Tibial artery (tissue), 4 donors: Measurements from ENCODE around the gene INTS7.
A peak's percentile ranks its signal among the peaks of the same experiment; 100 is the strongest.

ENCODE experiments used
- DNase-seq, 2 donors: peaks; one replicate each; pipeline ENCODE4 v3.0.0-alpha.2; 2019
- H3K27ac ChIP-seq, 2 donors: fragments of 200-600 bp; sonication (generic) in 1 of 2; 1 replicate in 1 of 2; 2 replicates in 1 of 2; pipeline ENCODE4 v1.5.1; 2018 to 2019; ENCODE audit warnings: mild to moderate bottlenecking in 1 of 2
- H3K27me3 ChIP-seq, 2 donors: fragments of 200-600 bp; sonication (generic) in 1 of 2; one replicate each; pipeline versions ENCODE4 v1.5.1 to v1.6.0; 2016 to 2019
- H3K36me3 ChIP-seq, 3 donors: fragments of 200-600 bp; sonication (generic) in 2 of 3; one replicate each; pipeline ENCODE4 v1.5.1; 2016 to 2019; ENCODE audit warnings: mild to moderate bottlenecking in 2 of 3
- H3K4me1 ChIP-seq, 4 donors: fragments of 200-600 bp; sonication (generic) in 2 of 4; 1 replicate in 3 of 4; 2 replicates in 1 of 4; pipeline ENCODE4 v1.5.1; 2016 to 2019
- H3K4me3 ChIP-seq, 2 donors: fragments of 200-600 bp; sonication (generic) in 1 of 2; 1 replicate in 1 of 2; 2 replicates in 1 of 2; pipeline ENCODE4 v1.5.1; 2018 to 2019; ENCODE audit warnings: mild to moderate bottlenecking in 2 of 2
- H3K9me3 ChIP-seq, 3 donors: fragments of 200-600 bp; sonication (generic) in 1 of 3; one replicate each; pipeline ENCODE4 v1.5.1; 2016 to 2019
- intact Hi-C: fragments of 100-400 bp; cut with DNase I; formaldehyde crosslinking; loops from one replicate; pipeline ENCODE4 v1.15.0; 2023; ENCODE audit warnings: low total_unique reads
- TF ChIP-seq, protein P1 (sequence below), 2 experiments: fragments of 200-600 bp in 1 of 2; fragments of 450-650 bp in 1 of 2; IDR thresholded peaks; one replicate each; pipeline ENCODE4 v1.5.1; 2017 to 2019; ENCODE audit warnings: antibody characterized with exemption in 2 of 2, mild to moderate bottlenecking in 1 of 2, moderate library complexity in 1 of 2

INTS7 gene

DNA sequence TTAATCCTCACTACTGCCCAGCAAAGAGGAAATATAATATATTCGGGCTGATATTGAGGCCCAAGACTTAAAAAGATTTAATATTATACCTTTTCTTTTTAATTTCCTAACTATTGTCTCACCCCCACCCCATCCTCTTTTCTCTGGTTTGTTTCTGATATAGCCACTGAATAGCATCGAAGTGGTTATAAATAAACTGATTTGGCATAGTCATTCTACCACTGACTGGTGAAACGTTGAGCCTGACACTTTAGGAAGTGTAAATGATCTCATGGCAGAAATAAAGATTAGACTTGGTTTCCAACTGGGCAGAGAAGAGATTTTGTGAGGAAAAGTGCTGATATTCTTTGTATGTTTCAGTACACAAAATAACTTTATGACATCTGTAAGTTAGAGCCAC is 39.5 kb upstream of the INTS7 start:
- H3K27ac ChIP-seq, result peak overlapping the region; percentile 52 to 53
- peaks cover 0 to 24% (median 2%) of the 10 kb centered on the region in 4 donors for H3K4me1 ChIP-seq
- no peaks in the 10 kb centered on the region for H3K36me3 ChIP-seq
- H3K9me3 ChIP-seq, result no peaks in the 10 kb centered on the region
- TF ChIP-seq, protein P1, sequence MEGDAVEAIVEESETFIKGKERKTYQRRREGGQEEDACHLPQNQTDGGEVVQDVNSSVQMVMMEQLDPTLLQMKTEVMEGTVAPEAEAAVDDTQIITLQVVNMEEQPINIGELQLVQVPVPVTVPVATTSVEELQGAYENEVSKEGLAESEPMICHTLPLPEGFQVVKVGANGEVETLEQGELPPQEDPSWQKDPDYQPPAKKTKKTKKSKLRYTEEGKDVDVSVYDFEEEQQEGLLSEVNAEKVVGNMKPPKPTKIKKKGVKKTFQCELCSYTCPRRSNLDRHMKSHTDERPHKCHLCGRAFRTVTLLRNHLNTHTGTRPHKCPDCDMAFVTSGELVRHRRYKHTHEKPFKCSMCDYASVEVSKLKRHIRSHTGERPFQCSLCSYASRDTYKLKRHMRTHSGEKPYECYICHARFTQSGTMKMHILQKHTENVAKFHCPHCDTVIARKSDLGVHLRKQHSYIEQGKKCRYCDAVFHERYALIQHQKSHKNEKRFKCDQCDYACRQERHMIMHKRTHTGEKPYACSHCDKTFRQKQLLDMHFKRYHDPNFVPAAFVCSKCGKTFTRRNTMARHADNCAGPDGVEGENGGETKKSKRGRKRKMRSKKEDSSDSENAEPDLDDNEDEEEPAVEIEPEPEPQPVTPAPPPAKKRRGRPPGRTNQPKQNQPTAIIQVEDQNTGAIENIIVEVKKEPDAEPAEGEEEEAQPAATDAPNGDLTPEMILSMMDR (IDR thresholded peaks at IDR 0.05), result no peak
- intact Hi-C loops, result loop anchor here (5.0 kb wide), 2 partner anchors 217 to 382 kb away; no protein-coding TSS in a partner anchor
- DNase-seq, result no peak
- H3K4me3 ChIP-seq, result no peak overlapping the region
- H3K27me3 ChIP-seq, result no peaks in the 10 kb centered on the region

DNA sequence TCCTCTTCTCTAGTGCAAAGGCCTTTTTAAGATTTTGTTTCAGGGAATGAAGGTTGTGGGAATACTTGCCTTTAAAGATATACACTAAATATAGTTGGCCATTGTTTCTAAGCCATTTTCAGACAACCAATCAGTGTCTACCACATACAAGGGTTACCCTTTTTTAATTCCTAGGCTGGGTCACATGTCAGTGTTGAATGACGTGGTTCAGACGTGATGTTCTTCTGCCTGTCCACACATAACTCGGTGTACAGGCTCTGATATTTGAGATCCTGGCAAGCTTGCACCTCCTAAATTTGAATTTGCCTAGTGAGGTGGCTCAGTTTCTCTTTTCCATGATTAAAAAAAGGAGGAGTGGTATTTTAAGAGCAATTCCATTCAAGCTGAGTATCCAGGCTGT is 39.0 kb upstream of the INTS7 start:
- TF ChIP-seq, protein P1 (IDR thresholded peaks at IDR 0.05), result no peak
- no peaks in the 10 kb centered on the region for H3K36me3 ChIP-seq
- peak overlapping the region; percentile 52 to 53 for H3K27ac ChIP-seq
- intact Hi-C loops, result loop anchor here (5.0 kb wide), 2 partner anchors 218 to 383 kb away; no protein-coding TSS in a partner anchor
- DNase-seq, result no peak
- no peaks in the 10 kb centered on the region for H3K27me3 ChIP-seq
- H3K9me3 ChIP-seq, result no peaks in the 10 kb centered on the region
- H3K4me1 ChIP-seq, result peaks cover 0 to 19% (median 2%) of the 10 kb centered on the region in 4 donors
- no peak overlapping the region for H3K4me3 ChIP-seq

DNA sequence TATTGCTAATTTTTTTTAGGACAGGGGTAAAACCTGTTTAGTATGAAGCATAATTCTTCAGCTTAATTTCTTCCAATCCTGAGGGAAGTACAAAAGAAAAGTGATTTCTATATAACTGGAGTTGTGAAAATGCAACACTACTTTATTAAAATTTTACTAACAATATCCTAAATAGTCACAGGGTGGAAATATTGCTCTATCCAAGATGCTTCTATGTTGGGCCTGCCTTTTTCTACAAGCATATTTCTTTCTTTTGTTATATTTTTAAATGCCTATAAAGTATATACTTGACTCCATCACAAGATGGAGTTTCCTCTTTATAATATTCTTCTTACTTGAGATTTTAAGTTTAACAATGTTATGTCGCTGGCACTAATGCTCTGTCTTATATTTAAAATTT is 38.1 kb upstream of the INTS7 start:
- intact Hi-C loops, result loop anchor here (5.0 kb wide), 2 partner anchors 219 to 384 kb away; no protein-coding TSS in a partner anchor
- H3K27me3 ChIP-seq, result no peaks in the 10 kb centered on the region
- TF ChIP-seq, protein P1 (IDR thresholded peaks at IDR 0.05), result no peak
- no peak overlapping the region for H3K4me3 ChIP-seq
- no peak overlapping the region for H3K27ac ChIP-seq
- no peaks in the 10 kb centered on the region for H3K36me3 ChIP-seq
- H3K9me3 ChIP-seq, result no peaks in the 10 kb centered on the region
- no peak for DNase-seq
- peaks cover 0 to 11% (median 2%) of the 10 kb centered on the region in 4 donors for H3K4me1 ChIP-seq

DNA sequence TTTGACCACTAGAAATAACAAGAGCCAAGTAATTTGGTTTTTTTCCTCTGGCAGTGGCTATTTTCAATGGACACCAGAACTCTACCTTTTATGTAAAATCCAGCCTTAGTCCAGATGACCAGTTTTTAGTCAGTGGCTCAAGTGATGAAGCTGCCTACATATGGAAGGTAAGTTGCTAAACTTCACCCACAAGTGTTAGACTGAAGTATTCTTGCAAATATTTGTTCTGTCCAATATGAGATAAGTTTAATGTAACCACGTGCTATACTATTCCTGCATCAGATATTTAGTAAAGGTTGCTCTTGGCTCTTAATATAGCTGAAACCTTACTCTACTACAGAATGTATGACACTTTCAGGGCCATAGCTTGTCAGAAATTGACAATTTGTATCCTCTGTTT is 36.7 kb upstream of the INTS7 start:
- Histone ChIP-seq H3K4me3 (no peak overlapping the region), H3K27me3 (no peaks in the 10 kb centered on the region), H3K4me1 (peaks cover 0 to 11% (median 2%) of the 10 kb centered on the region in 4 donors), H3K36me3 (no peaks in the 10 kb centered on the region), H3K27ac (no peak overlapping the region), H3K9me3 (no peaks in the 10 kb centered on the region)
- intact Hi-C loops, result loop anchor here (5.0 kb wide), 2 partner anchors 220 to 385 kb away; no protein-coding TSS in a partner anchor
- no peak for DNase-seq
- TF ChIP-seq, protein P1 (IDR thresholded peaks at IDR 0.05), result no peak

DNA sequence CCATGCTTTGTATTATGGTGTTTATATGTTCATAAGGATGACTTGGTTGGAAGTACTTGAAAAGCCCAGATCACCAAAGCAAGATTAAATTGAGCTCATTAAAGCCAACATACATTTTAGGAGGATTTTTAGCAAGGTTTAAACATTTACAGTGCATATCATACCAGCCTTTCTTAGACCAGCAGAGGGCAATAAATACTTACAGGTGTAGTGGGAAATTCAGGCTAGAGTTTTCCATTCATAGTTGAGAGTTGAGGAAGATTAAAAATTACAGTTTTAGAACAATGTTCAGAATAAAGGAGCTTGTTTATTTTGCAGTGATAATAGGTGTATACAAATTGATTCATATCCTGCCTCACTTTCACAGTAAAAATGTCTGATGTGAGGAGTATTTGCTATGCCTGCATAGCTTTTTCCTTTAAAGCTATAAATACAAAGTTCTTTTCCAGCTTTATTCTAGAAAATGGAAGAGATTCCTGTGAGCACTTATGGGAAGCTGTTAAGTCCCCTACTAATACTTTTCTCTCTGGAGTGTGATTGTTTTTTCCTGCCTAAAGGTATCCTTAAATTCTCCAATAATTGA is 35.5 kb upstream of the INTS7 start:
- Histone ChIP-seq H3K4me3 (no peak overlapping the region), H3K27me3 (no peaks in the 10 kb centered on the region), H3K36me3 (no peaks in the 10 kb centered on the region), H3K9me3 (no peaks in the 10 kb centered on the region), H3K4me1 (peaks cover 0 to 11% (median 2%) of the 10 kb centered on the region in 4 donors), H3K27ac (peak overlapping the region in 1 of 2 donors; percentile 27)
- TF ChIP-seq, protein P1 (IDR thresholded peaks at IDR 0.05), result peak; percentile 75 to 84
- DNase-seq, result no peak
- intact Hi-C loops, result loop anchor here (2.0 to 5.0 kb wide), 3 partner anchors 221 to 386 kb away; no protein-coding TSS in a partner anchor
